HepG2 (cell line): ENCODE results near the gene ARL16. TPM values are rescaled to one million over a fixed set of nuclear protein-coding genes. Genes with fewer than 3 reads are reported as not detected.
A peak's percentile ranks its signal among the peaks of the same experiment; 100 is the strongest.

ENCODE experiments used
- IRX3 ChIP-seq: sonication (generic); formaldehyde crosslinking; IDR thresholded peaks from 2 replicates; pipeline ENCODE4 v1.8.1; 2023; ENCODE audit warnings: mild to moderate bottlenecking, low read depth, missing genetic modification reagents, borderline replicate concordance
- MEIS1 ChIP-seq: sonication (generic); formaldehyde crosslinking; IDR thresholded peaks from 2 replicates; pipeline ENCODE4 v1.9.0; 2021; ENCODE audit warnings: mild to moderate bottlenecking, missing genetic modification reagents, moderate library complexity, borderline replicate concordance
- MYC ChIP-seq: sonication (generic); formaldehyde crosslinking; IDR thresholded peaks from 2 replicates; pipeline ENCODE4 v1.9.0; 2021; ENCODE audit warnings: missing genetic modification reagents, borderline replicate concordance
- NFIC ChIP-seq: IDR thresholded peaks from 2 replicates; pipeline ENCODE4 v1.6.1; 2012; ENCODE audit warnings: mild to moderate bottlenecking, low read length, inconsistent platforms
- SOX13 ChIP-seq, 3 experiments: fragments of 450-650 bp in 1 of 3; sonication (generic) in 1 of 3; formaldehyde crosslinking in 1 of 3; IDR thresholded peaks in 2 of 3; conservative IDR thresholded peaks in 1 of 3; 2 replicates each; pipeline versions ENCODE4 v1.5.0 to v1.6.1; 2016 to 2020; ENCODE audit warnings: antibody characterized with exemption in 1 of 3, mild to moderate bottlenecking in 1 of 3, missing compliant biosample characterization in 1 of 3, missing genetic modification reagents in 1 of 3, moderate library complexity in 1 of 3
- ZBTB7A ChIP-seq: sonication (generic); formaldehyde crosslinking; IDR thresholded peaks from 2 replicates; pipeline ENCODE4 v1.8.0; 2022; ENCODE audit warnings: mild to moderate bottlenecking, missing genetic modification reagents
- ZFP1 ChIP-seq: IDR thresholded peaks from 2 replicates; pipeline ENCODE4 v1.6.1; 2016
- polyA plus RNA-seq, 8 experiments: library from polyadenylated mRNA; depleted of rRNA in 3 of 8; stranded (reverse) in 7 of 8; unstranded in 1 of 8; fragments of >200 nt; fragmentation: Illumina TruSeq in 4 of 8; extraction: Trizol in 4 of 8; gene quantifications; 2 replicates each; pipeline versions ENCODE4 v1.2.1 to v1.2.3, GENCODE V29; 2011 to 2016; ENCODE audit warnings: low read depth in 4 of 8, missing spikeins in 1 of 8, mixed read lengths in 1 of 8; ENCODE audit not compliant: insufficient read depth in 1 of 8
- total RNA-seq, 5 experiments: library from RNA; depleted of rRNA; stranded (reverse); fragments of >200 nt; fragmentation: Illumina TruSeq; extraction: Trizol; gene quantifications; 2 replicates each; pipeline ENCODE4 v1.2.3, GENCODE V29; 2016; ENCODE audit warnings: low read depth in 1 of 5
- TF ChIP-seq, protein P1 (sequence below): sonication (generic); formaldehyde crosslinking; IDR thresholded peaks from 2 replicates; pipeline ENCODE4 v1.8.1; 2023; ENCODE audit warnings: mild to moderate bottlenecking, missing genetic modification reagents, borderline replicate concordance
- TF ChIP-seq, protein P2 (sequence below): IDR thresholded peaks from 2 replicates; pipeline ENCODE4 v1.6.1; 2012; ENCODE audit warnings: low read depth, low read length, improper control_type of control experiment
- TF ChIP-seq, protein P3 (sequence below): sonication (generic); formaldehyde crosslinking; IDR thresholded peaks from 2 replicates; pipeline ENCODE4 v1.4.0; 2020; ENCODE audit warnings: missing genetic modification reagents
- TF ChIP-seq, protein P4 (sequence below): sonication (generic); formaldehyde crosslinking; IDR thresholded peaks from 2 replicates; pipeline ENCODE4 v1.8.0; 2022; ENCODE audit warnings: mild to moderate bottlenecking, missing genetic modification reagents, borderline replicate concordance
- TF ChIP-seq, protein P5 (sequence below): sonication (generic); formaldehyde crosslinking; IDR thresholded peaks from 2 replicates; pipeline ENCODE4 v1.5.0; 2020; ENCODE audit warnings: mild to moderate bottlenecking, missing genetic modification reagents, borderline replicate concordance
- TF ChIP-seq, protein P6 (sequence below): IDR thresholded peaks from 2 replicates; pipeline ENCODE4 v1.6.1; 2016; ENCODE audit warnings: low read depth, borderline replicate concordance
- TF ChIP-seq, protein P7 (sequence below): sonication (generic); formaldehyde crosslinking; IDR thresholded peaks from 2 replicates; pipeline ENCODE4 v1.8.0; 2023; ENCODE audit warnings: mild to moderate bottlenecking, missing genetic modification reagents

ARL16 gene
- total and polyA plus RNA-seq, 2 of the 13 experiments (the other 11 are each of a cell fraction or from before 2014, with no cell fraction given), result 20.8 to 30.8 TPM

DNA sequence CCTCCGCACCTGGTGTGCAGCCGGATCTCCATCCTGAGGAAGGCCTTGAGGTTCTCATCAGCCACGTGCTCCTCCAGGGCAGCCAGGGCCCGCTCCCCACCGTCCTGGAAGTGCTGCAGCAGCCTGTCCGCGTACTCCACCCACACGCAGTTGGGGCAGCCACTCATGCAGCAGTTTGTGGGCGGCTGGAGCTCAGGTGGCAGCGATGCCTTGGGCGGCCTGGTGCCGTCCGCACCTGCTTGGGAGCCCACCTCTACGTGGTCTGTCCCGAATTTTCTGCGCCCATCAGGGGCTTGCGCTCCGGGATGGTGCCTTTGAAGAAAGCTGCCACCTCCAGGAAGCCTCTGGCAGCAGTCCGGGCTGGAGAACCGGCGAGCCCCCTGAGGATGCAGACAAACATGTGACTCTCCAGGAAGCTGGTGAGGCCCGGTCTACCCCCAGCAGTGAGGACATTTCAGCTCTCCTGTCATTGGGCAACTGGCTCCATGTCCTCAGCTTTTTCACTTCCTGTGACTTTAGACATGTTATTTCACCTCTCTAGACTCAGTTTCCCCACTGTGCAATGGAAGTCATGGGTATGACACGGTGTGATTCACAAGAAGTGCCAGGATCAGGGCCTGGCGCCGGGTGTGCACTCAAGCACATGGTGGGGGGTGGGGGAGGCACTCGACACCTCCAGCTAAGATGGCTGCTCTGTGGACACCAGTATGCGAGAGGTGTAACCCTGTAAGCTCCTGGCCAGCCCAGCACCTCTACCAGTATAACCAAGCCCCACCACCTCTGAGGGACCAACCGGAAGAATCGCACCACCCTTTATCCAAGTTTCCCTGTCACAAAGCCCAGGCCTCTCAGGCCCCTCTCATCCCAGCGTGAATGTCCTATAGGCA lies 18.1 kb downstream of the ARL16 start (continued):
- TF ChIP-seq, protein P1, sequence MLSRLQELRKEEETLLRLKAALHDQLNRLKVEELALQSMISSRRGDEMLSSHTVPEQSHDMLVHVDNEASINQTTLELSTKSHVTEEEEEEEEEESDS, result peak; percentile 82
- TF ChIP-seq MYC (CRISPR knock-in tag), result peak; percentile 88
- TF ChIP-seq, protein P2, sequence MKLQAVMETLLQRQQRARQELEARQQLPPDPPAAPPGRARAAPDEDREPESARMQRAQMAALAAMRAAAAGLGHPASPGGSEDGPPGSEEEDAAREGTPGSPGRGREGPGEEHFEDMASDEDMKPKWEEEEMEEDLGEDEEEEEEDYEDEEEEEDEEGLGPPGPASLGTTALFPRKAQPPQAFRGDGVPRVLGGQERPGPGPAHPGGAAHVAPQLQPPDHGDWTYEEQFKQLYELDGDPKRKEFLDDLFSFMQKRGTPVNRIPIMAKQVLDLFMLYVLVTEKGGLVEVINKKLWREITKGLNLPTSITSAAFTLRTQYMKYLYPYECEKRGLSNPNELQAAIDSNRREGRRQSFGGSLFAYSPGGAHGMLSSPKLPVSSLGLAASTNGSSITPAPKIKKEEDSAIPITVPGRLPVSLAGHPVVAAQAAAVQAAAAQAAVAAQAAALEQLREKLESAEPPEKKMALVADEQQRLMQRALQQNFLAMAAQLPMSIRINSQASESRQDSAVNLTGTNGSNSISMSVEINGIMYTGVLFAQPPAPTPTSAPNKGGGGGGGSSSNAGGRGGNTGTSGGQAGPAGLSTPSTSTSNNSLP, result no peak
- no peak; the same call in 1 of the 2 replicates for TF ChIP-seq SOX13 (IDR thresholded peaks at IDR 0.05)
- TF ChIP-seq SOX13 (CRISPR knock-in tag; conservative IDR thresholded peaks at IDR 0.05 in 1 of 2, IDR thresholded peaks at IDR 0.05 in 1 of 2), result no peak
- no peak for TF ChIP-seq ZFP1
- no peak for TF ChIP-seq MEIS1 (CRISPR knock-in tag)
- no peak for TF ChIP-seq NFIC
- TF ChIP-seq, protein P3, sequence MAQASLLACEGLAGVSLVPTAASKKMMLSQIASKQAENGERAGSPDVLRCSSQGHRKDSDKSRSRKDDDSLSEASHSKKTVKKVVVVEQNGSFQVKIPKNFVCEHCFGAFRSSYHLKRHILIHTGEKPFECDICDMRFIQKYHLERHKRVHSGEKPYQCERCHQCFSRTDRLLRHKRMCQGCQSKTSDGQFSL (CRISPR knock-in tag), result peak; percentile 89
- peak; percentile 64; the same call in 1 of the 2 replicates for TF ChIP-seq ZBTB7A
- TF ChIP-seq, protein P4, sequence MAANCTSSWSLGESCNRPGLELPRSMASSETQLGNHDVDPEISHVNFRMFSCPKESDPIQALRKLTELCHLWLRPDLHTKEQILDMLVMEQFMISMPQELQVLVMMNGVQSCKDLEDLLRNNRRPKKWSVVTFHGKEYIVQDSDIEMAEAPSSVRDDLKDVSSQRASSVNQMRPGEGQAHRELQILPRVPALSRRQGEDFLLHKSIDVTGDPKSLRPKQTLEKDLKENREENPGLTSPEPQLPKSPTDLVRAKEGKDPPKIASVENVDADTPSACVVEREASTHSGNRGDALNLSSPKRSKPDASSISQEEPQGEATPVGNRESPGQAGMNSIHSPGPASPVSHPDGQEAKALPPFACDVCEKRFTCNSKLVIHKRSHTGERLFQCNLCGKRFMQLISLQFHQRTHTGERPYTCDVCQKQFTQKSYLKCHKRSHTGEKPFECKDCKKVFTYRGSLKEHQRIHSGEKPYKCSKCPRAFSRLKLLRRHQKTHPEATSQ, result 0 out of 2 replicates have a peak, but pooled peaks have one; percentile 66
- TF ChIP-seq, protein P5, sequence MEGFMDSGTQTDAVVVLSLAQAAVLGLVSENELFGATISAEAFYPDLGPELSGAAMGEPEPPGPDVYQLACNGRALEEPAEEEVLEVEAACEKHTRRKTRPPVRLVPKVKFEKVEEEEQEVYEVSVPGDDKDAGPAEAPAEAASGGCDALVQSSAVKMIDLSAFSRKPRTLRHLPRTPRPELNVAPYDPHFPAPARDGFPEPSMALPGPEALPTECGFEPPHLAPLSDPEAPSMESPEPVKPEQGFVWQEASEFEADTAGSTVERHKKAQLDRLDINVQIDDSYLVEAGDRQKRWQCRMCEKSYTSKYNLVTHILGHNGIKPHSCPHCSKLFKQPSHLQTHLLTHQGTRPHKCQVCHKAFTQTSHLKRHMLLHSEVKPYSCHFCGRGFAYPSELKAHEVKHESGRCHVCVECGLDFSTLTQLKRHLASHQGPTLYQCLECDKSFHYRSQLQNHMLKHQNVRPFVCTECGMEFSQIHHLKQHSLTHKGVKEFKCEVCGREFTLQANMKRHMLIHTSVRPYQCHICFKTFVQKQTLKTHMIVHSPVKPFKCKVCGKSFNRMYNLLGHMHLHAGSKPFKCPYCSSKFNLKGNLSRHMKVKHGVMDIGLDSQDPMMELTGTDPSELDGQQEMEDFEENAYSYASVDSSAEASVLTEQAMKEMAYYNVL (CRISPR knock-in tag), result no peak; the same call in 1 of the 2 replicates
- peak; percentile 50; the same call in 1 of the 2 replicates for TF ChIP-seq IRX3 (CRISPR knock-in tag)
- TF ChIP-seq, protein P6, sequence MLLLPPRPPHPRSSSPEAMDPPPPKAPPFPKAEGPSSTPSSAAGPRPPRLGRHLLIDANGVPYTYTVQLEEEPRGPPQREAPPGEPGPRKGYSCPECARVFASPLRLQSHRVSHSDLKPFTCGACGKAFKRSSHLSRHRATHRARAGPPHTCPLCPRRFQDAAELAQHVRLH (CRISPR knock-in tag), result peak; percentile 32; the same call in 1 of the 2 replicates
- TF ChIP-seq, protein P7, sequence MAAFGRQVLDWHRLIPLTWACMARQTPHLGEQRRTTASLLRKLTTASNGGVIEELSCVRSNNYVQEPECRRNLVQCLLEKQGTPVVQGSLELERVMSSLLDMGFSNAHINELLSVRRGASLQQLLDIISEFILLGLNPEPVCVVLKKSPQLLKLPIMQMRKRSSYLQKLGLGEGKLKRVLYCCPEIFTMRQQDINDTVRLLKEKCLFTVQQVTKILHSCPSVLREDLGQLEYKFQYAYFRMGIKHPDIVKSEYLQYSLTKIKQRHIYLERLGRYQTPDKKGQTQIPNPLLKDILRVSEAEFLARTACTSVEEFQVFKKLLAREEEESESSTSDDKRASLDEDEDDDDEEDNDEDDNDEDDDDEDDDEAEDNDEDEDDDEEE, result no peak
